Stomach (tissue), 9 donors: Measurements from ENCODE around the gene CYB561D1. TPM values are rescaled to one million over a fixed set of nuclear protein-coding genes. Genes with fewer than 3 reads are reported as not detected.

Experiments used
- DNase-seq, 2 donors: peaks; one replicate each; pipeline versions ENCODE4 v3.0.0 to v3.0.0-alpha.2; 2013 to 2019
- H3K27ac ChIP-seq, 5 donors: fragments of 200-600 bp in 4 of 5; sonication (generic) in 4 of 5; one replicate each; pipeline ENCODE4 v1.5.1; 2013 to 2019; ENCODE audit warnings: mild to moderate bottlenecking in 1 of 5, moderate library complexity in 1 of 5
- H3K27me3 ChIP-seq, 3 donors: fragments of 200-600 bp; sonication (generic); one replicate each; pipeline ENCODE4 v1.5.1; 2017 to 2019; ENCODE audit warnings: mixed run types in 1 of 3
- H3K36me3 ChIP-seq, 4 donors: fragments of 200-600 bp; sonication (generic); 1 replicate in 3 of 4; 2 replicates in 1 of 4; pipeline ENCODE4 v1.5.1; 2016 to 2019
- H3K4me1 ChIP-seq, 4 donors: fragments of 200-600 bp; sonication (generic); one replicate each; pipeline ENCODE4 v1.5.1; 2016 to 2019
- H3K4me3 ChIP-seq, 4 donors: fragments of 200-600 bp; sonication (generic) in 3 of 4; one replicate each; pipeline ENCODE4 v1.5.1; 2016 to 2019; ENCODE audit warnings: mild to moderate bottlenecking in 1 of 4
- H3K9me3 ChIP-seq, 4 donors: fragments of 200-600 bp; sonication (generic); one replicate each; pipeline ENCODE4 v1.5.1; 2016 to 2019
- CTCF ChIP-seq, 7 experiments: fragments of 450-650 bp in 4 of 7; fragments of 200-600 bp in 3 of 7; sonication (generic) in 3 of 7; IDR thresholded peaks; one replicate each; pipeline ENCODE4 v1.5.1; 2016 to 2019; ENCODE audit warnings: antibody characterized with exemption in 7 of 7, control low read depth in 2 of 7, mild to moderate bottlenecking in 1 of 7
- EP300 ChIP-seq: sonication (generic); formaldehyde crosslinking; IDR thresholded peaks from one replicate; pipeline ENCODE4 v1.6.1; 2017; ENCODE audit warnings: antibody characterized with exemption
- POLR2A ChIP-seq, 4 donors: fragments of 450-650 bp; IDR thresholded peaks; one replicate each; pipeline ENCODE4 v1.6.1; 2016; ENCODE audit warnings: antibody characterized with exemption in 4 of 4, control low read depth in 2 of 4, mild to moderate bottlenecking in 1 of 4, moderate library complexity in 1 of 4
- POLR2AphosphoS5 ChIP-seq, 3 donors: sonication (generic); formaldehyde crosslinking; IDR thresholded peaks; one replicate each; pipeline ENCODE4 v1.6.1; 2016; ENCODE audit warnings: antibody characterized with exemption in 3 of 3
- WGBS, 5 donors: extraction: QIAGEN DNeasy Blood & Tissue Kit in 3 of 5; methylation state at CpG; one replicate each; pipeline versions ENCODE4 v1.1.5 to v1.1.7; 2013 to 2018; 5-methylcytosine and 5-hydroxymethylcytosine counted together
- intact Hi-C: fragments of 100-400 bp; cut with DNase I; formaldehyde crosslinking; loops from one replicate; pipeline ENCODE4 v1.15.1; 2023; ENCODE audit warnings: low total_unique reads
- polyA plus RNA-seq, 3 donors: library from polyadenylated mRNA; stranded (reverse); fragments of 200-250 nt; gene quantifications; one replicate each; pipeline ENCODE4 v1.2.3, GENCODE V29; 2013
- total RNA-seq, 5 donors: library from RNA; depleted of rRNA; stranded (reverse); fragments of >200 nt; gene quantifications; one replicate each; pipeline versions ENCODE4 v1.1.0 to v1.2.3, GENCODE V29; 2014 to 2016
- donor health status: healthy with polysubstance abuse.
- donor health status: Bipolar disorder and iron deficiency.
- donor health status: healthy.

The CYB561D1 gene
- total and polyA plus RNA-seq, 8 donors = 1.8 to 6.4 (median 2.5) TPM

- intact Hi-C loops = no loop called here
- TF ChIP-seq POLR2A (IDR thresholded peaks at IDR 0.05) (no peak), POLR2AphosphoS5 (IDR thresholded peaks at IDR 0.05) (no peak), EP300 (no peak), CTCF (IDR thresholded peaks at IDR 0.05) (no peak)
- no peak for DNase-seq
- no peak overlapping the region for H3K4me3 ChIP-seq
- H3K9me3 ChIP-seq = peaks cover 0 to 16% (median 13%) of the 10 kb centered on the region in 4 donors
- 87 to 97% (median 95%) methylated on average over 1 of the region's 1 CpG for WGBS, 5 donors
- H3K27ac ChIP-seq = no peak overlapping the region
- H3K27me3 ChIP-seq = peaks cover 0 to 13% (median 0%) of the 10 kb centered on the region in 3 donors
- no peaks in the 10 kb centered on the region for H3K36me3 ChIP-seq
- H3K4me1 ChIP-seq = no peaks in the 10 kb centered on the region
Observed at GRCh38 chr1:109454497-109455133, 39.3 kb upstream of the CYB561D1 start.

GRCh38 chr1:109457819-109458218, 36.1 kb upstream of the CYB561D1 start:
- TF ChIP-seq EP300 = no peak
- TF ChIP-seq CTCF (IDR thresholded peaks at IDR 0.05) = no peak
- no peak for TF ChIP-seq POLR2A (IDR thresholded peaks at IDR 0.05)
- TF ChIP-seq POLR2AphosphoS5 (IDR thresholded peaks at IDR 0.05) = no peak

GRCh38 chr1:109466125-109466451, 27.8 kb upstream of the CYB561D1 start:
- peak overlapping the region; percentile 58 to 82 (median 72) for H3K4me3 ChIP-seq
- H3K36me3 ChIP-seq = no peaks in the 10 kb centered on the region
- H3K27me3 ChIP-seq = peaks cover 0 to 48% (median 30%) of the 10 kb centered on the region in 3 donors
- peak overlapping the region; percentile 48 to 85 (median 63) for H3K27ac ChIP-seq
- peaks cover 5 to 28% (median 23%) of the 10 kb centered on the region in 4 donors for H3K4me1 ChIP-seq
- no peaks in the 10 kb centered on the region for H3K9me3 ChIP-seq
- intact Hi-C loops = no loop called here
- no peak for DNase-seq
- 3 to 7% (median 4%) methylated on average over 24 of the region's 24 CpGs for WGBS, 5 donors
- TF ChIP-seq CTCF (IDR thresholded peaks at IDR 0.05) = no peak
- no peak for TF ChIP-seq POLR2A (IDR thresholded peaks at IDR 0.05)
- no peak for TF ChIP-seq EP300
- TF ChIP-seq POLR2AphosphoS5 (IDR thresholded peaks at IDR 0.05) = no peak

More at GRCh38 chr1:109457819-109458218, 36.1 kb upstream of the CYB561D1 start:
- Histone ChIP-seq H3K4me3 (no peak overlapping the region), H3K36me3 (no peaks in the 10 kb centered on the region), H3K27me3 (peaks cover 0 to 19% (median 0%) of the 10 kb centered on the region in 3 donors), H3K9me3 (peaks cover 0 to 16% (median 13%) of the 10 kb centered on the region in 4 donors), H3K27ac (no peak overlapping the region), H3K4me1 (no peaks in the 10 kb centered on the region)
- WGBS, 5 donors = 57 to 83% (median 66%) methylated on average over 4 of the region's 4 CpGs
- intact Hi-C loops = no loop called here
- no peak for DNase-seq

GRCh38 chr1:109466452-109467300, 27.2 kb upstream of the CYB561D1 start, which contains the start of gene SYPL2:
SYPL2 (plus strand) TSS chr1:109466546; CDS start chr1:109466844, 298 bp downstream.
- H3K4me1 ChIP-seq = peaks cover 5 to 28% (median 23%) of the 10 kb centered on the region in 4 donors
- TF ChIP-seq POLR2AphosphoS5 (IDR thresholded peaks at IDR 0.05) (no peak), POLR2A (IDR thresholded peaks at IDR 0.05) (no peak), EP300 (no peak), CTCF (IDR thresholded peaks at IDR 0.05) (no peak)
- intact Hi-C loops = no loop called here
- H3K27me3 ChIP-seq = peaks cover 0 to 43% (median 30%) of the 10 kb centered on the region in 3 donors
- no peaks in the 10 kb centered on the region for H3K9me3 ChIP-seq
- peak; percentile 50 to 67 for DNase-seq
- H3K27ac ChIP-seq = peak within 1 kb of the TSS; percentile 48 to 85 (median 63)
- 1 to 2% (median 1%) methylated on average over 16 to 88 of the region's 88 CpGs for WGBS, 5 donors
- H3K36me3 ChIP-seq = no peaks in the 10 kb centered on the region
- H3K4me3 ChIP-seq = peak within 1 kb of the TSS; percentile 58 to 82 (median 72)
